Smooth muscle cell (in vitro differentiated cells): Measurements from ENCODE around the gene CBX4. TPM values are rescaled to one million over a fixed set of nuclear protein-coding genes. Genes with fewer than 3 reads are reported as not detected.

Experiments used
- DNase-seq: peaks from one replicate; lab custom pipeline; 2025; ENCODE audit not compliant: unreplicated experiment; lab: John Stamatoyannopoulos, UW
- H2AFZ ChIP-seq: fragments of 200-600 bp; sonication (generic); 2 replicates; pipeline ENCODE4 v1.6.0; 2016; ENCODE audit warnings: antibody characterized with exemption, low read depth, mild to moderate bottlenecking
- H3F3A ChIP-seq: fragments of 200-600 bp; sonication (generic); 2 replicates; pipeline ENCODE4 v1.6.0; 2017; ENCODE audit warnings: antibody characterized with exemption, low read depth
- H3K27ac ChIP-seq: fragments of 200-600 bp; sonication (generic); 2 replicates; pipeline ENCODE4 v1.5.1; 2016; ENCODE audit warnings: low read depth, mild to moderate bottlenecking
- H3K27me3 ChIP-seq: fragments of 200-600 bp; sonication (generic); 2 replicates; pipeline ENCODE4 v1.6.1; 2016; ENCODE audit warnings: low read depth, mild to moderate bottlenecking
- H3K36me3 ChIP-seq: fragments of 200-600 bp; sonication (generic); 2 replicates; pipeline ENCODE4 v1.5.1; 2016; ENCODE audit warnings: low read depth
- H3K4me1 ChIP-seq: fragments of 200-600 bp; sonication (generic); 2 replicates; pipeline ENCODE4 v1.5.1; 2016; ENCODE audit warnings: low read depth
- H3K4me2 ChIP-seq: fragments of 200-600 bp; sonication (generic); 2 replicates; pipeline ENCODE4 v1.6.0; 2016; ENCODE audit warnings: mild to moderate bottlenecking
- H3K4me3 ChIP-seq: fragments of 200-600 bp; sonication (generic); 2 replicates; pipeline ENCODE4 v1.5.1; 2016; ENCODE audit warnings: mild to moderate bottlenecking
- H3K79me2 ChIP-seq: fragments of 200-600 bp; sonication (generic); 2 replicates; pipeline ENCODE4 v1.6.0; 2016; ENCODE audit warnings: low read depth, mild to moderate bottlenecking
- H3K9ac ChIP-seq: fragments of 200-600 bp; sonication (generic); 2 replicates; pipeline ENCODE4 v1.6.0; 2016; ENCODE audit warnings: low read depth
- H3K9me3 ChIP-seq: fragments of 200-600 bp; sonication (generic); replicated peaks from 2 replicates; pipeline ENCODE4 v1.5.1; 2016; ENCODE audit warnings: low read depth
- H4K20me1 ChIP-seq: fragments of 200-600 bp; sonication (generic); 2 replicates; pipeline ENCODE4 v1.6.0; 2016; ENCODE audit warnings: low read depth
- CTCF ChIP-seq: fragments of 200-600 bp; sonication (generic); IDR thresholded peaks from 2 replicates; pipeline ENCODE4 v1.5.1; 2017; ENCODE audit warnings: borderline replicate concordance, mild to moderate bottlenecking, antibody characterized with exemption; ENCODE audit not compliant: insufficient read depth, poor library complexity, severe bottlenecking
- WGBS: methylation state at CpG from one replicate; pipeline ENCODE4 v1.1.7; 2016; ENCODE audit warnings: low lambda C conversion rate; 5-methylcytosine and 5-hydroxymethylcytosine counted together
- polyA plus RNA-seq: library from polyadenylated mRNA; unstranded; fragments of >200 nt; fragmentation: Nextera tagmentation; extraction: Ambion mirVana; gene quantifications from 2 replicates; pipeline ENCODE4 v1.2.1, GENCODE V29; 2016
- total RNA-seq: library from RNA; depleted of rRNA; stranded (reverse); fragments of >200 nt; gene quantifications from 2 replicates; pipeline ENCODE4 v1.2.3, GENCODE V29; 2014

CBX4 gene
- total and polyA plus RNA-seq, 2 experiments from 2014 or later = 17.4 to 44.6 TPM

GRCh38 chr17:79826841-79827578, 12.2 kb downstream of the CBX4 start:
- H3K4me1 ChIP-seq = peaks cover 6% of the 10 kb centered on the region
- no peak overlapping the region for H3K4me2 ChIP-seq
- no peaks in the 10 kb centered on the region for H4K20me1 ChIP-seq
- WGBS = 84% methylated on average over 26 of the region's 26 CpGs
- H3K4me3 ChIP-seq = no peak overlapping the region
- TF ChIP-seq CTCF = no peak
- H3K9ac ChIP-seq = no peak overlapping the region
- no peaks in the 10 kb centered on the region for H3K9me3 ChIP-seq
- no peak overlapping the region for H2AFZ ChIP-seq
- no peaks in the 10 kb centered on the region for H3K79me2 ChIP-seq
- DNase-seq = no peak
- H3F3A ChIP-seq = peaks cover 10% of the 10 kb centered on the region
- H3K36me3 ChIP-seq = no peaks in the 10 kb centered on the region
- no peak overlapping the region for H3K27ac ChIP-seq
- H3K27me3 ChIP-seq = peaks cover 7% of the 10 kb centered on the region

GRCh38 chr17:79826204-79826680, 13.0 kb downstream of the CBX4 start:
- no peaks in the 10 kb centered on the region for H3K9me3 ChIP-seq
- H3K9ac ChIP-seq = no peak overlapping the region
- no peak overlapping the region for H3K27ac ChIP-seq
- H3K36me3 ChIP-seq = no peaks in the 10 kb centered on the region
- H3K4me1 ChIP-seq = no peaks in the 10 kb centered on the region
- H3K79me2 ChIP-seq = no peaks in the 10 kb centered on the region
- WGBS = 58% methylated on average over 11 of the region's 11 CpGs
- H3K27me3 ChIP-seq = peaks cover 14% of the 10 kb centered on the region
- no peak overlapping the region for H2AFZ ChIP-seq
- no peak overlapping the region for H3K4me2 ChIP-seq
- no peaks in the 10 kb centered on the region for H4K20me1 ChIP-seq
- no peak for TF ChIP-seq CTCF
- DNase-seq = no peak
- H3F3A ChIP-seq = peaks cover 10% of the 10 kb centered on the region
- H3K4me3 ChIP-seq = no peak overlapping the region

GRCh38 chr17:79825580-79825921, 13.7 kb downstream of the CBX4 start:
- peaks cover 21% of the 10 kb centered on the region for H3K27me3 ChIP-seq
- peaks cover 6% of the 10 kb centered on the region for H3F3A ChIP-seq
- no peak overlapping the region for H3K4me2 ChIP-seq
- no peak overlapping the region for H3K4me3 ChIP-seq
- 90% methylated on average over 5 of the region's 5 CpGs for WGBS
- H3K9ac ChIP-seq = no peak overlapping the region
- no peak overlapping the region for H2AFZ ChIP-seq
- no peaks in the 10 kb centered on the region for H3K36me3 ChIP-seq
- H3K27ac ChIP-seq = no peak overlapping the region
- H3K79me2 ChIP-seq = no peaks in the 10 kb centered on the region
- DNase-seq = no peak
- no peaks in the 10 kb centered on the region for H3K4me1 ChIP-seq
- no peak for TF ChIP-seq CTCF
- H3K9me3 ChIP-seq = no peaks in the 10 kb centered on the region
- H4K20me1 ChIP-seq = no peaks in the 10 kb centered on the region
